ENCODE data around the gene TTC9.
"Not testable (repeated sequence)": the region's sequence is repeated elsewhere in the genome, so short reads cannot be mapped to it uniquely, and the experiment has no call there.

TTC9 gene

GRCh38 chr14:70680748-70681147, 39.0 kb downstream of the TTC9 start:
- no peak for DNase-seq (ENCODE audit: low spot score)

DNA sequence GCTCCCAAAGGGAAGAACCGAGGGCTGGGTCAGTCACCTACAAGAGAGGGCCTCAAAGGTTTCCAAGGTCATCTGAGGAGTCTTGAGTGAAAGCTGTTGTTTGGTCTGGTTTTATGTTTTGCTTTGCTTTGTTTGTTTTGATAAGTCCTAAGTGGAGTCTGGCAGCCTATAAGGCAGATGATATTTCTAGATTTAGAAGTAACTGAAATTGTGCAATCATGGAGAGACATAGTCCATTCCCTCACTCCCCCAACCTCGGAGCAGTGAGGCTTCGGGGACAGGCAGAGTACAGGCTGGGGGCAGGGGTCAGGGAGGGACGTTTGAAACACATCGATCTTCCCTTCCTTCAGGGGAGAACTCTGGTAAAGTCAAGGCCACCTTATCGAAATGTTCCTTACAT, 42.3 kb downstream of the TTC9 start:
- no peak for DNase-seq (ENCODE audit: low spot score)

GRCh38 chr14:70685474-70686197, 43.9 kb downstream of the TTC9 start:
- no peak for DNase-seq (ENCODE audit: low spot score)

- no peak for DNase-seq (ENCODE audit: low spot score)
These were observed 50.5 kb downstream of the TTC9 start for GRCh38 chr14:70692210-70692609.

- no peak for DNase-seq (ENCODE audit: low spot score)
These were observed 54.3 kb downstream of the TTC9 start for GRCh38 chr14:70696026-70696425.

DNA sequence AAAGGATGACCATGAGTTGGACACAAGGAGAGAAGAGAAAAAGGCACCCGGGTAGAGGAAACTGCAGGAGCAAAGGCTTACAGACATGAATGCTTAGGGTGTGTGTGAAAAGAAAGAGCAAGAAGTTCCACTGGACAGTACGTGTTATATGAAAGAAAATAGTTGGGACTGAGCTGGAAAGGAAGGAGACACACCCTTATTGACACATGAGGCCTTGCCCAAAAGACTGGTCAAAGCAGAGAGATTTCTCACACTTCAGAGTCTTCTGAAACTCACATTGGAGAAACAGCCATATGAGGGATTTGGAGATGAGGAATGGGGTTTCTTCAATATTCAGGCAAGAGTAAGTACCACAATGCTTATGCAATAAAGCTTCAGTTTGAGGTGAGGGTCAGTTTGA, 56.0 kb downstream of the TTC9 start:
- no peak for DNase-seq (ENCODE audit: low spot score)

DNA sequence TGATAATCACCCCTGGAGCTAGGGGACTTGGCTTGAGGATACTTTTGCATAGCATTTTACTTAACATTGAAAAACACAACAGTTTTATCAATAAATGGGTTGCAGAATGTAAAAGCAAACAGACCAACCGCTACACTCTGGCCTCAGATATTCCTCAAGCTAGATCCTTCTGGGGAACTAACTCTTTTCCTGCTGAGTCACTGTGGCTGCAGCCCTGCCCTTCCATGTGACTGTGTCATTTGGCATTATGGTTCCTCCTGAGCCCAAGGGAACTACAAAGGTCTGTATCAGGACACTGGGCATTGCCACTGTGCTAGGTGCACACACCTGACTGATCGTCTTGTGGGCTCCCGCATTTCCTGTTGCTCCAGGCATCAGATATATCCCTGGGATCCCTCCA, 56.6 kb downstream of the TTC9 start:
- DNase-seq (ENCODE audit: low spot score): no peak

GRCh38 chr14:70699646-70700045, 57.9 kb downstream of the TTC9 start:
- DNase-seq (ENCODE audit: low spot score): no peak

DNA sequence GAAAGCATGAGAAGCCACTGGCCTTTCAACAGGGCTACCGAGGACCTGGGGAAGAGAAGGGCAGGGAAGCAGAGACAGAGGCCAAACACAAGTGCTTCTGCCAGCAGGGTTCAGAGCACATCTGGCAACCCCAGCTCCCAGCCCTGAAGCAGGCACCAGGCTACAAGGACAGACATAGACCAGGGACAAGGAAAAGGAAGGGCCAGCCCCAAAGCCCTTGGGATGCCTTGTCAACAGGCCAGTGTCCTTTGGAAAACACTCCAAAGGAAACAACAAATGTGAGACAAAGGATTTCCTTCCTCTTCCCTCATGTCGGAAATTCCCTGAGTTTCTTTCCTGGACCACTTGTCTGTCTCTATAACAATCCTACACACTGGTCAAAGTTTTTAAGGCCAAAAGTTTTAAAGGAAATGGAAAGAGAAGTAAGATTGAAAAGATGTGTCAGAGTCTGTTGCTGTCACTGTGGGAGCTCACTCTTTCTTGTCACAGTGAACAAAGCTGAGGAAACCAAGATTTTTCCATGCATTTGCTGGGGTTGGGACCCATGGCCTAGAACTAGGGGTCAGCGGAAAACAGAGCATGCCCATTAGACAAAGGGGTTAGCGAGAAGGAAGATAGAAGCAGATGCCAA, 59.4 kb downstream of the TTC9 start:
- no peak for DNase-seq (ENCODE audit: low spot score)

- DNase-seq (ENCODE audit: low spot score): no peak
These were observed 59.9 kb downstream of the TTC9 start for GRCh38 chr14:70701610-70702009.

DNA sequence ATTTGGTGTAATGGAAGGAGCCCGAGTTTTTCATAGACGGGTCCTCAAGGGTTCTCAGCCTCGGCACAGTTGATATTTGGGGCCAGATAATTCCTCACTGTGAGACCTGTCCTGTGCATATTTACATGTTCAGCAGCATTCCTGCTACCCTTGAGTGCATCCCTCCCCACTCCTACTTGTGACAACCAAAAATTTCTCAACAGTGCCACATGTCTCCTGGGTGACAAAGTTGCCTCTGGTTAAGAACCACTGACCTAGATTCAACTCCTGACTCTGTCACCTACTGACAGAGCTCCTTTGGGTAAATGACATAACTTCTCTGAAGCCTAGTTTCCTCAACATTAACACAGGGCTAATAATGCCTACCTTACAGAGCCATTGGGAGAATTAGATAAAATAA, 60.4 kb downstream of the TTC9 start:
- DNase-seq (ENCODE audit: low spot score): no peak

DNA sequence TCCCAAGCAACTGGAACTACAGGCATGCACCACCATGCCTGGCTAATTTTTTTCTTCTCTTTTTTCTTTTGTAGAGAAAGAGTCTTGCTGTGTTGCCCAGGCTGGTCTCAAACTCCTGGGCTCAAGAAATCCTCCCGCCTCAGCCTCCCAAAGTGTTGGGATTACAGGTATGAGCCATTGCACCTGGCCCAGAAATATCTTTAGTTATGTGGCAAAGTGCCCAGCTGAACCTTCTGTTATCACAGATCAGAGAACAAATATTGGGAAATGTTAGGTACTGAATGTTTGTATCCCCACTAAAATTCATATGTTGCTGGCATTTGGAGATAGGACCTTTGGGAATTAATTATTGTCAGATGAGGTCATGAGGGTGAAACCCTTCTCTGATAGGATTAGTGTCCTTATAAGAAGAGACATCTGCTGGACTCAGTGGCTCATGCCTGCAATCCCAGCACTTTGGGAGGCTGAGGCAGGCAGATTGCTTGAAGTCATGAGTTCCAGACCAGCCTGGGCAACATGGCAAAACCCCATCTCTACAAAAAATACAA, 62.0 kb downstream of the TTC9 start:
- not testable (repeated sequence) for DNase-seq (ENCODE audit: low spot score)

- DNase-seq (ENCODE audit: low spot score): no peak
These were observed 63.2 kb downstream of the TTC9 start for GRCh38 chr14:70704960-70705359.

GRCh38 chr14:70706177-70706576, 64.5 kb downstream of the TTC9 start:
- no peak for DNase-seq (ENCODE audit: low spot score)

- no peak for DNase-seq (ENCODE audit: low spot score)
These were observed 65.7 kb downstream of the TTC9 start for GRCh38 chr14:70707138-70708038.

DNA sequence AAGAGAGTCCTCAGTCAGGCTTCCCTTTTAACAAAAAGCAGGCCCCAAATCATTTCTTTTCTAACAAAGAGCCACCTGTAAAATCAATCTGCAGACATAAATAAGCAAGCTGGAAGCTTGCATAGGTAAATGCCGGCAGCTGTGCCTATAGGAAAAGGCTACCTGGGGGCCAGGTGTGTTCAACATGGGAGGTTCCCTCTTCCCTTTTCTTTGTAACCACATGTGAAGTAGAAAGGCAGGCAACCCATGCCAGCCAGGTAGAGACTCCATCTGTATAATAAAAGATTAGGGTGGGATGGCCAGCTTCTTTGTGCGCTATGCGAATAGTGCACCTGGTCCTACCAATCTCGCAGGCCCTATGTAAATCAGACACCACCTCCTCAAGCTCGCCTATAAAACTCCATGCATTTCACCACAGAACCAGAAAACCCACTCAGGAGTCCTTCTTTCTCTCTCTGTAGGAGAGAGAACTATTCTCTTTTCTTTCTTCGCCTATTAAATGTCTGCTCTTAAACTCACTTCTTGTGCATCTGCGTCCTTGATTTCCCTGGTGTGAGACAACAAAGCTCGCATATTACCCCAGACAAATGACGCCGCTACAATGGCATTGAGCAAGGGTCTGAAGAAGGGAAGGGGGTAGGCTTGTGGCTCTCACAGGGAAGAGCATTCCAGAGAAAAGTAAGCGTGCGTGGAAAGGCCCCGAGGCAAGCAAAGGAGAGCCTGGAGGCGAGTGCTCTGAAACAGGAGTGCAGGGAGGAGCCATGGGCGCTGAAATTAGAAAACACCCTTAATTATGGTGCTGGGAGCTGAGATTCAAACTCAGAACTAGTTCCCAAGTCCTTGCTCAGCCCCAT, 67.2 kb downstream of the TTC9 start:
- no peak for DNase-seq (ENCODE audit: low spot score)

DNA sequence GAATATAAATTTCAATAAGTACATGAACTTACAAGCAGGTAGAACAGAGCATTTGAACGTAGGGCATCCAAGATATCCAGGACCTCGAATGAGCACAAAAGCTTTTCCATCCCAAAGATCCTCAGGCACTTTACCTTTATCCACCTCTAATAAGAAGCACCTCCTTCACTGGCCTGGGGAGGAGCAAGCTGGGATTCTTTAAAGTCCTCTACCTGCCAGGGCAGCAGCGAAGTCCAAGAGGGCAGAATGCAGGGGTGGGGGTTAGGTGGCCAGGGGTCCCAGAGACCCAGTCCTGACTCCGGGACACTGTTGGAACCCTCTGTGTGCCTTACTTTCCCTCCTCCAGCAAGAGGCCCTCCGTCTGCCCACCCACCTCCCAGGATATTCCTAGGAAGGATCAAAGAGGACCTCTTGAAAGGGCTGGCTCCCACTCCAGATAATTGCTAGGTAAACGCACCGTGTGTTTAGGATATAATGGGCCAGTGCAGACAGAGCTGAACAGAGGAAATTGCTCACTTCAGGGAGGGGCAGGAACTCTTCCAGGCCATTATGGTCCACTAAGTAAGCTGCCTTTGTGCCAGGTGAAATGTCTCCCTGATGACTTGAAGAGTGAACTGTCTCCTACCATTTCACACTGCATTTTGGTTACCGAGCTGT, 68.1 kb downstream of the TTC9 start:
- no peak for DNase-seq (ENCODE audit: low spot score)

GRCh38 chr14:70711451-70711850, 69.7 kb downstream of the TTC9 start:
- no peak for DNase-seq (ENCODE audit: low spot score)

DNA sequence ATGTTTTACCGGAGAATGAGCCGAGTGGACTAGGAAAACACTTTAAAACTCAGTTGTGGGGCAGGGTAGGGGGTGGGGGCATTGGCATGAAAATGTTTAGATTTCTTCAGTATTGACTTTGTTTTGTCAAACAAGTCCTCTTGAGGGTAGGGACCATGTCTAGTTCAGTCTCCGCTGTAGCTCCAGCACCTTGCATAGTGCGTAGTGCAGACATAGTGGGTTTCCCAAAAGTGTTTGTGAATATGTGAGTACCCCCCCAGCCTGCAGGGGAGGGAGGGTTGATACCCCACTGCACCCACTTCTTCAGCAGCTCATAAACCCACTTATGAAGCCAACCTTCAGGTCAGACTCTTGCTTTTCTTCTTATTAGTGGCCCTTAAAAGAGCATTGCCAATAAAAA, 71.4 kb downstream of the TTC9 start:
- no peak for DNase-seq (ENCODE audit: low spot score)

DNA sequence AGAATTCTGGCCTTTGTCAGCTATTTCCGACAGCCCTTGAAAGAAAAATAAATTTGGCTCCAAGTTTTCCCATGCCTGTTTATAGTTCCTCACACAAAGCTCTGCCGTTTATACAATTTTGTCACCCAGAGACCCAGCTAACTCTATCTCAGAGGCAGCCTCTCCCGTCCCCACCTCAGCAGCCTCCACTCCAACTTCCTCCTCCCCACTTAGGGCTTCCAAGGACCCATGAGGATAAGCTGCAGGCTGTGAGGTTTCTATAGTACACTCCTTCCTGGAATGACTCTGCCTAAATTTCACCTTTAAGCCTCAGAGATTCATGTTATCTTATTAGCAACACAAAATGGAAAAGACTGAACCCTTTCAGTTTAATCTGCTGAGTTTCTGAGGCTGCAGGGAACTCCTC, 71.8 kb downstream of the TTC9 start:
- DNase-seq (ENCODE audit: low spot score): no peak

DNA sequence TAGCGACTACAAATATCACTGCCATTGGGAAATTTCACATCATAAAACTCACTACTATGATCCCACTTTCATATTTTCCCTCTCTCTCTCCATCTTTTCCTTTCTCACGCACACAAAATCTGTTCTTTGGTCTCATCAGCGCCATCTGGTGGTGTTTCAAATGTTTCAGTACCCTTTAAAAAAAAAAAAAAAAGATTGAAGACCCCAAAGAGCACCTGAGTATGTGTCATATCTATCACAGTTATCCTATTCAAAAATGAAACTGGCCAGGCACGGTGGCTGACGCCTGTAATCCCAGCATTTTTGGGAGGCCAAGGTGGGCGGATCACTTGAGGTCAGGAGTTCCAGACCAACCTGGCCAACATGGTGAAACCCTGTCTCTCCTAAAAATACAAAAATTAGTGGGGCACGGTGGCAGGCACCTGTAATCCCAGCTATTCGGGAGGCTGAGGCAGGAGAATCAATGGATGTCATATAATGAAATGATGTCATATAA, 72.4 kb downstream of the TTC9 start:
- DNase-seq (ENCODE audit: low spot score): peak; percentile 50

Measured in RKO (cell line).